GM12878 (cell line): ENCODE measurements around the gene TGM2. TPM values are rescaled to one million over a fixed set of nuclear protein-coding genes. Genes with fewer than 3 reads are reported as not detected.

ENCODE experiments used
- ATAC-seq: fragments of 200-7000 bp; cut with Tn5 transposase; 3 replicates; pipeline ENCODE4 v1.9.1; 2020; ENCODE audit warnings: mild to moderate bottlenecking, moderate library complexity
- BruUV-seq: library from RNA; stranded (reverse); fragments of 400-500 nt; replicated peaks from 2 replicates; lab custom pipeline; 2021; lab: Mats Ljungman, UMichigan
- CTCF ChIA-PET: fragments of 300-600 bp; sonication (Branson Sonifier 250); formaldehyde crosslinking; extraction: SDS; loops from one replicate; lab custom pipeline; 2021; ENCODE audit warnings: inconsistent platforms; lab: Yijun Ruan, JAX
- POLR2A ChIA-PET: fragments of 350-600 bp; formaldehyde crosslinking; extraction: SDS; loops from one replicate; lab custom pipeline; 2021; ENCODE audit warnings: inconsistent platforms; lab: Charles Lee
- RAD21 ChIA-PET: fragments of 300-600 bp; sonication (Branson Sonifier 250); formaldehyde crosslinking; loops from one replicate; lab custom pipeline; 2023; ENCODE audit warnings: antibody characterized with exemption; ENCODE audit not compliant: unreplicated experiment; lab: Charles Lee
- SMC1A ChIA-PET: fragments of 300-600 bp; sonication (Branson Sonifier 250); formaldehyde crosslinking; loops from one replicate; lab custom pipeline; 2023; ENCODE audit not compliant: unreplicated experiment, uncharacterized antibody; lab: Charles Lee
- DNase-seq: peaks from one replicate; pipeline ENCODE4 v3.0.0-alpha.2; 2011; ENCODE audit warnings: low read depth, low spot score
- FAIRE-seq: peaks from 3 replicates; lab custom pipeline; 2011; peaks lifted over from hg19 to GRCh38; lab: Jason Lieb, UNC
- H2AFZ ChIP-seq: 2 replicates; pipeline ENCODE4 v1.6.0; 2011; ENCODE audit warnings: low read depth, low read length, control low read depth; ENCODE audit not compliant: control insufficient read depth
- H3K27ac ChIP-seq: 2 replicates; pipeline ENCODE4 v1.5.1; 2011; ENCODE audit warnings: control low read depth; ENCODE audit not compliant: control insufficient read depth, insufficient read depth
- H3K27me3 ChIP-seq, 2 experiments: replicated peaks in 1 of 2; 2 replicates each; pipeline versions ENCODE4 v1.6.0 to v1.6.1; 2011; ENCODE audit warnings: low read length in 1 of 2; ENCODE audit not compliant: control insufficient read depth in 2 of 2, insufficient read depth in 2 of 2
- H3K36me3 ChIP-seq, 2 experiments: 2 replicates each; pipeline ENCODE4 v1.5.1; 2011; ENCODE audit warnings: low read length in 1 of 2; ENCODE audit not compliant: control insufficient read depth in 2 of 2, insufficient read depth in 2 of 2
- H3K4me1 ChIP-seq: 2 replicates; pipeline ENCODE4 v1.6.1; 2011; ENCODE audit warnings: mild to moderate bottlenecking, low read length, moderate library complexity, mixed read lengths; ENCODE audit not compliant: control insufficient read depth, insufficient read depth
- H3K4me2 ChIP-seq: 2 replicates; pipeline ENCODE4 v1.6.0; 2011; ENCODE audit warnings: control low read depth; ENCODE audit not compliant: control insufficient read depth, insufficient read depth
- H3K4me3 ChIP-seq: fragments of 200-600 bp; sonication (generic); 2 replicates; pipeline ENCODE4 v1.5.1; 2016
- H3K79me2 ChIP-seq: 2 replicates; pipeline ENCODE4 v1.6.0; 2011; ENCODE audit warnings: low read length; ENCODE audit not compliant: control insufficient read depth, insufficient read depth
- H3K9ac ChIP-seq: 2 replicates; pipeline ENCODE4 v1.8.0; 2011; ENCODE audit warnings: low read length, control low read depth, mixed read lengths; ENCODE audit not compliant: control insufficient read depth, insufficient read depth
- H3K9me3 ChIP-seq: replicated peaks from 3 replicates; pipeline ENCODE4 v1.5.1; 2011; ENCODE audit warnings: mild to moderate bottlenecking, low read length; ENCODE audit not compliant: control insufficient read depth, insufficient read depth
- H4K20me1 ChIP-seq: 2 replicates; pipeline ENCODE4 v1.6.0; 2011; ENCODE audit not compliant: control insufficient read depth, insufficient read depth
- BHLHE40 ChIP-seq, 2 experiments: fragments of 450-650 bp in 1 of 2; IDR thresholded peaks; 2 replicates each; pipeline ENCODE4 v1.6.1; 2011 to 2017; ENCODE audit warnings: low read depth in 2 of 2, borderline replicate concordance in 1 of 2, improper control_type of control experiment in 1 of 2, low read length in 1 of 2, mild to moderate bottlenecking in 1 of 2
- BRCA1 ChIP-seq: IDR thresholded peaks from 2 replicates; pipeline ENCODE4 v1.6.1; 2011; ENCODE audit warnings: low read depth, low read length, improper control_type of control experiment
- CEBPZ ChIP-seq: fragments of 150-350 bp; IDR thresholded peaks from 2 replicates; pipeline ENCODE4 v1.6.1; 2016; ENCODE audit warnings: low read depth, low read length
- FOXK2 ChIP-seq: fragments of 450-650 bp; IDR thresholded peaks from 2 replicates; pipeline ENCODE4 v1.6.1; 2017; ENCODE audit warnings: mild to moderate bottlenecking, moderate library complexity
- MEF2B ChIP-seq: fragments of 450-650 bp; IDR thresholded peaks from 2 replicates; pipeline ENCODE4 v1.6.1; 2018; ENCODE audit warnings: mild to moderate bottlenecking, moderate library complexity; ENCODE audit not compliant: partially characterized antibody, poor library complexity, severe bottlenecking
- MTA2 ChIP-seq: fragments of 450-650 bp; IDR thresholded peaks from 2 replicates; pipeline ENCODE4 v1.6.1; 2016; ENCODE audit warnings: low read depth, mild to moderate bottlenecking, moderate library complexity
- NFYA ChIP-seq: IDR thresholded peaks from 2 replicates; pipeline ENCODE4 v1.6.1; 2011; ENCODE audit warnings: low read depth, mild to moderate bottlenecking, low read length, improper control_type of control experiment, borderline replicate concordance
- NRF1 ChIP-seq: conservative IDR thresholded peaks from 2 replicates; pipeline ENCODE4 v1.6.1; 2011; ENCODE audit warnings: mild to moderate bottlenecking, low read depth, low read length, improper control_type of control experiment
- PAX8 ChIP-seq: fragments of 450-650 bp; IDR thresholded peaks from 2 replicates; pipeline ENCODE4 v1.6.1; 2017; ENCODE audit warnings: mild to moderate bottlenecking, moderate library complexity
- POLR2A ChIP-seq: IDR thresholded peaks from 2 replicates; pipeline ENCODE4 v1.6.1; 2011; ENCODE audit warnings: low read depth, mild to moderate bottlenecking, low read length
- RAD21 ChIP-seq: IDR thresholded peaks from 2 replicates; pipeline ENCODE4 v1.6.1; 2011; ENCODE audit warnings: mild to moderate bottlenecking, low read depth, low read length, moderate library complexity; ENCODE audit not compliant: insufficient read depth
- WRNIP1 ChIP-seq: IDR thresholded peaks from 2 replicates; pipeline ENCODE4 v1.6.1; 2011; ENCODE audit warnings: low read depth, low read length, improper control_type of control experiment, borderline replicate concordance
- WGBS: methylation state at CpG from one replicate; pipeline ENCODE4 v1.1.6; 2016; ENCODE audit warnings: low lambda C conversion rate; ENCODE audit not compliant: insufficient replicate concordance, insufficient coverage; ENCODE audit errors: missing lambda C conversion rate; 5-methylcytosine and 5-hydroxymethylcytosine counted together
- in situ Hi-C: fragments of 300-500 bp; cut with MboI; formaldehyde crosslinking; loops from 9 replicates; pipeline ENCODE4 v1.14.3; 2018; ENCODE audit warnings: mixed read lengths
- intact Hi-C: fragments of 100-400 bp; cut with micrococcal nuclease; formaldehyde crosslinking; loops from one replicate; pipeline ENCODE4 v1.14.2; 2022; ENCODE audit not compliant: unreplicated experiment
- polyA plus RNA-seq, 11 experiments: library from polyadenylated mRNA; depleted of rRNA in 4 of 11; unstranded in 6 of 11; stranded (reverse) in 5 of 11; fragments of >200 nt; fragmentation: Nextera tagmentation in 4 of 11; fragmentation: Illumina TruSeq in 1 of 11; extraction: Ambion mirVana in 4 of 11; extraction: Trizol in 1 of 11; gene quantifications; 1 replicate in 1 of 11; 2 replicates in 10 of 11; pipeline versions ENCODE4 v1.2.1 to v1.2.3, GENCODE V29; 2011 to 2016; ENCODE audit warnings: inconsistent platforms in 2 of 11, missing spikeins in 2 of 11, low read depth in 1 of 11
- total RNA-seq, 4 experiments: library from RNA; depleted of rRNA in 3 of 4; stranded (reverse); fragments of >200 nt in 3 of 4; fragmentation: Illumina TruSeq in 1 of 4; extraction: Trizol in 1 of 4; gene quantifications; 2 replicates each; pipeline versions ENCODE4 v1.2.1 to v1.2.3, GENCODE V29; 2013 to 2021

The TGM2 gene
- total and polyA plus RNA-seq, 10 of the 15 experiments (the other 5 are each of a cell fraction or from before 2014, with no cell fraction given) = 0.11 to 1.9 (median 0.51) TPM

DNA sequence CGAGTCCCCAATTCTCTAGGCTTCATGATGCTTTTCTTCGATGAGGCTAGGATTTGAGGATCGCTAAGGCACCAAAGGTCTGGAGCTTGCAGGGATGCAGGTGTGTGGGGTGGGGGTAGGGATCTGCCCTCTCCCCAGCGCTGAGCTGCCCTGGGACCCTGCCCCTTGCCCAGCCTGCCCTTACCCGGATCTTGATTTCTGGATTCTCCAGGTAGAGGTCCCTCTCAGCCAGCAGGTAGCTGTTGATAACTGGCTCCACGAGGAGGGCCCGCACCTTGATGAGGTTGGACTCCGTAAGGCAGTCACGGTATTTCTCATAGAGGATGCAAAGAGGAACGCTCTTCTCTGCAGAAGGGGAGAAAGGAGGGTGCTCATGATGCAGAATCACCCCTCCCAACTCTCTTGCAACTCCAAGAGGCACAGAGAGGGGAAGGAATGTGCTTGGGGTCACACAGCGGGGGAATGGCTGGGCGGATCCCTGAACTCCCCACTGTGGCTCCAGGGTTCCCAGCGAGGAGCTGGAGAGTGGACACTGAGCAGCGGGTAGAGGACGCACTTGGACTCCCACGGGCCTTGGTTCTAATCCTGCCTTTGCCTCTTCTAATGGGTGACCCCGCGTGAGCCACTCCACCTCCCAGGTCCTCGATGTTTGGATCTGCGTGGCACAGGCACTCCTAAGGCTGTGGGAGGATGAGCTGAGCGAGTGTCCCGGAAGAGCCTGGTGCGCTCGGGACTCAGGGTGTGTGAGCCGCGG lies 32.7 kb downstream of the TGM2 start (continued):
- TF ChIP-seq NFYA = no peak
- no peak for TF ChIP-seq MTA2
- TF ChIP-seq CEBPZ = no peak
- no peak for TF ChIP-seq RAD21
- TF ChIP-seq POLR2A = no peak
- no peak for TF ChIP-seq BRCA1
- no peak for TF ChIP-seq PAX8
- no peak for TF ChIP-seq NRF1
- no peak for TF ChIP-seq FOXK2

GRCh38 chr20:38131588-38132121 lies 33.4 kb downstream of the TGM2 start:
- H3K27me3 ChIP-seq = no peaks in the 10 kb centered on the region; a peak in 1 of 4 replicates
- H4K20me1 ChIP-seq = no peaks in the 10 kb centered on the region
- H3K9ac ChIP-seq = no peak overlapping the region
- WGBS = 100% methylated on average over 3 of the region's 3 CpGs
- no peak for TF ChIP-seq BHLHE40 (IDR thresholded peaks at IDR 0.05; ENCODE audit: borderline replicate concordance in 1 of 2, low read depth in 2 of 2, low read length in 1 of 2)
- no peak for TF ChIP-seq WRNIP1
- no peak for TF ChIP-seq MEF2B
- H3K4me3 ChIP-seq = no peak overlapping the region
- no peak overlapping the region for H3K4me2 ChIP-seq
- in situ Hi-C loops (no loop called here), intact Hi-C loops (no loop called here)
- H3K9me3 ChIP-seq = no peaks in the 10 kb centered on the region
- SMC1A ChIA-PET = interaction anchor here (0.6 to 1.1 kb wide), 2 partner anchors 32 to 1395 kb away, joined by 4 read pairs; no protein-coding TSS in a partner anchor
- POLR2A ChIA-PET = no interaction called here
- no peaks in the 10 kb centered on the region for H3K79me2 ChIP-seq
- CTCF ChIA-PET = interaction anchor here (1.1 kb wide), 1 partner anchor 23 kb away, joined by 3 read pairs; no protein-coding TSS in a partner anchor
- H3K36me3 ChIP-seq = no peaks in the 10 kb centered on the region
- H3K27ac ChIP-seq = no peak overlapping the region
- DNase-seq = no peak
- FAIRE-seq = no peak
- no peak for ATAC-seq
- no TSS peak for BruUV-seq
- H2AFZ ChIP-seq = no peak overlapping the region
- RAD21 ChIA-PET = no interaction called here
- H3K4me1 ChIP-seq = no peaks in the 10 kb centered on the region
